Activated CD8-positive, alpha-beta memory T cell treated with anti-CD3 and anti-CD28 coated beads, Interleukin-2, amount 50 U/mL, for 48 hours (primary cell): ENCODE results near the gene NSG2.

Experiments used
- DNase-seq: peaks from one replicate; pipeline ENCODE4 v3.0.0-alpha.2; 2020

Gene NSG2

GRCh38 chr5:174155281-174155680 is 109.8 kb downstream of the NSG2 start:
- DNase-seq, result no peak

- DNase-seq, result no peak
Observed at GRCh38 chr5:174155706-174156105, 110.2 kb downstream of the NSG2 start.

- DNase-seq, result no peak
Observed at GRCh38 chr5:174157048-174157447, 111.5 kb downstream of the NSG2 start.
